ENCODE measurements around the gene USF1.
"Not testable (repeated sequence)": the region's sequence is repeated elsewhere in the genome, so short reads cannot be mapped to it uniquely, and the experiment has no call there.

Gene USF1

GRCh38 chr1:161017181-161017580, 28.6 kb downstream of the USF1 start:
- not testable (repeated sequence) for H3K4me2 ChIP-seq (ENCODE audit: low read length, poor library complexity, severe bottlenecking); H4K91ac ChIP-seq (ENCODE audit: low read length); H4K8ac ChIP-seq (ENCODE audit: low read length); H3K14ac ChIP-seq (ENCODE audit: low read length in 2 of 2); H2AFZ ChIP-seq (ENCODE audit: low read depth, low read length); H2BK12ac ChIP-seq (ENCODE audit: low read length in 2 of 2); DNase-seq; H2AK5ac ChIP-seq (ENCODE audit: low read length, severe bottlenecking); H3K18ac ChIP-seq (ENCODE audit: low read depth in 1 of 2, low read length in 2 of 2); H3K23ac ChIP-seq (ENCODE audit: low read length in 2 of 2); H2BK15ac ChIP-seq (ENCODE audit: low read depth, poor library complexity, severe bottlenecking); H3K4ac ChIP-seq (ENCODE audit: low read depth in 1 of 2, low read length in 2 of 2); H3K27ac ChIP-seq (ENCODE audit: low read length, poor library complexity, severe bottlenecking); H3K4me3 ChIP-seq (ENCODE audit: insufficient read depth in 1 of 2, low read depth in 1 of 2, low read length in 2 of 2); H2BK120ac ChIP-seq (ENCODE audit: low read depth, low read length); H3K9ac ChIP-seq (ENCODE audit: low read length); H3K9me3 ChIP-seq (ENCODE audit: control insufficient read depth, low read length); H2BK5ac ChIP-seq (ENCODE audit: low read depth, low read length, poor library complexity, severe bottlenecking); H3K36me3 ChIP-seq (ENCODE audit: control insufficient read depth in 1 of 2, insufficient read depth in 2 of 2, low read depth in 1 of 2, low read length in 2 of 2); H3K79me1 ChIP-seq (replicated peaks; ENCODE audit: low read length, poor library complexity, severe bottlenecking)
- WGBS: 63% methylated on average over 4 of the region's 7 CpGs
- Histone ChIP-seq H3K27me3 (ENCODE audit: control insufficient read depth in 1 of 2, insufficient read depth in 1 of 2, low read length in 2 of 2) (peaks cover 9 to 31% of the 10 kb centered on the region in 2 experiments), H3K4me1 (ENCODE audit: control insufficient read depth, insufficient read depth, low read depth, low read length) (peaks cover 13% of the 10 kb centered on the region)

GRCh38 chr1:161016683-161017082, 29.1 kb downstream of the USF1 start:
- not testable (repeated sequence) for H3K9me3 ChIP-seq (ENCODE audit: control insufficient read depth, low read length); H3K79me1 ChIP-seq (replicated peaks; ENCODE audit: low read length, poor library complexity, severe bottlenecking); H2BK5ac ChIP-seq (ENCODE audit: low read depth, low read length, poor library complexity, severe bottlenecking); H2AFZ ChIP-seq (ENCODE audit: low read depth, low read length); H3K4me2 ChIP-seq (ENCODE audit: low read length, poor library complexity, severe bottlenecking); H4K91ac ChIP-seq (ENCODE audit: low read length); H4K8ac ChIP-seq (ENCODE audit: low read length); H3K23ac ChIP-seq (ENCODE audit: low read length in 2 of 2); H3K27ac ChIP-seq (ENCODE audit: low read length, poor library complexity, severe bottlenecking); H2BK120ac ChIP-seq (ENCODE audit: low read depth, low read length); H2AK5ac ChIP-seq (ENCODE audit: low read length, severe bottlenecking); H3K14ac ChIP-seq (ENCODE audit: low read length in 2 of 2); H3K36me3 ChIP-seq (ENCODE audit: control insufficient read depth in 1 of 2, insufficient read depth in 2 of 2, low read depth in 1 of 2, low read length in 2 of 2); H2BK15ac ChIP-seq (ENCODE audit: low read depth, poor library complexity, severe bottlenecking); H3K9ac ChIP-seq (ENCODE audit: low read length); H2BK12ac ChIP-seq (ENCODE audit: low read length in 2 of 2); H3K18ac ChIP-seq (ENCODE audit: low read depth in 1 of 2, low read length in 2 of 2); H3K4me3 ChIP-seq (ENCODE audit: insufficient read depth in 1 of 2, low read depth in 1 of 2, low read length in 2 of 2); H3K4ac ChIP-seq (ENCODE audit: low read depth in 1 of 2, low read length in 2 of 2)
- H3K27me3 ChIP-seq (ENCODE audit: control insufficient read depth in 1 of 2, insufficient read depth in 1 of 2, low read length in 2 of 2): peaks cover 9 to 26% of the 10 kb centered on the region in 2 experiments
- H3K4me1 ChIP-seq (ENCODE audit: control insufficient read depth, insufficient read depth, low read depth, low read length): peaks cover 12% of the 10 kb centered on the region
- peak; percentile 37 for DNase-seq
- WGBS: 92% methylated on average over 1 of the region's 1 CpG

- Histone ChIP-seq H3K9me3 (ENCODE audit: control insufficient read depth, low read length) (no peaks in the 10 kb centered on the region), H3K27ac (ENCODE audit: low read length, poor library complexity, severe bottlenecking) (no peak overlapping the region), H3K79me1 (replicated peaks; ENCODE audit: low read length, poor library complexity, severe bottlenecking) (peaks cover 7% of the 10 kb centered on the region), H3K27me3 (ENCODE audit: control insufficient read depth in 1 of 2, insufficient read depth in 1 of 2, low read length in 2 of 2) (peaks cover 3 to 5% of the 10 kb centered on the region in 2 experiments), H2AK5ac (ENCODE audit: low read length, severe bottlenecking) (no peak overlapping the region), H2BK12ac (ENCODE audit: low read length in 2 of 2) (no peak overlapping the region), H2BK15ac (ENCODE audit: low read depth, poor library complexity, severe bottlenecking) (no peak overlapping the region), H3K4ac (ENCODE audit: low read depth in 1 of 2, low read length in 2 of 2) (peak overlapping the region in 1 of 2 experiments; percentile 2), H2BK5ac (ENCODE audit: low read depth, low read length, poor library complexity, severe bottlenecking) (no peak overlapping the region), H3K18ac (ENCODE audit: low read depth in 1 of 2, low read length in 2 of 2) (peak overlapping the region; percentile 31 to 57), H3K4me3 (ENCODE audit: insufficient read depth in 1 of 2, low read depth in 1 of 2, low read length in 2 of 2) (peak overlapping the region in 1 of 2 experiments; percentile 53), H3K23ac (ENCODE audit: low read length in 2 of 2) (no peak overlapping the region), H4K91ac (ENCODE audit: low read length) (peak overlapping the region; percentile 78), H3K14ac (ENCODE audit: low read length in 2 of 2) (peak overlapping the region in 1 of 2 experiments; percentile 0), H2AFZ (ENCODE audit: low read depth, low read length) (no peak overlapping the region), H3K4me2 (ENCODE audit: low read length, poor library complexity, severe bottlenecking) (no peak overlapping the region), H3K36me3 (ENCODE audit: control insufficient read depth in 1 of 2, insufficient read depth in 2 of 2, low read depth in 1 of 2, low read length in 2 of 2) (no peaks in the 10 kb centered on the region), H4K8ac (ENCODE audit: low read length) (peak overlapping the region; percentile 78), H3K4me1 (ENCODE audit: control insufficient read depth, insufficient read depth, low read depth, low read length) (peaks cover 5% of the 10 kb centered on the region), H3K9ac (ENCODE audit: low read length) (peak overlapping the region; percentile 26), H2BK120ac (ENCODE audit: low read depth, low read length) (peak overlapping the region; percentile 15)
- WGBS: 69% methylated on average over 14 of the region's 15 CpGs
- DNase-seq: peak; percentile 87
Measured at GRCh38 chr1:161013488-161014230, 32.1 kb downstream of the USF1 start.

GRCh38 chr1:161013131-161013487, 32.7 kb downstream of the USF1 start:
- H3K18ac ChIP-seq (ENCODE audit: low read depth in 1 of 2, low read length in 2 of 2): peak overlapping the region in 1 of 2 experiments; percentile 57
- H2BK5ac ChIP-seq (ENCODE audit: low read depth, low read length, poor library complexity, severe bottlenecking): no peak overlapping the region
- no peaks in the 10 kb centered on the region for H3K9me3 ChIP-seq (ENCODE audit: control insufficient read depth, low read length)
- no peak overlapping the region for H3K4me2 ChIP-seq (ENCODE audit: low read length, poor library complexity, severe bottlenecking)
- peaks cover 7% of the 10 kb centered on the region for H3K79me1 ChIP-seq (replicated peaks; ENCODE audit: low read length, poor library complexity, severe bottlenecking)
- no peak for DNase-seq
- H4K8ac ChIP-seq (ENCODE audit: low read length): peak overlapping the region; percentile 12
- no peak overlapping the region for H2AK5ac ChIP-seq (ENCODE audit: low read length, severe bottlenecking)
- peak overlapping the region; percentile 15 for H2BK120ac ChIP-seq (ENCODE audit: low read depth, low read length)
- no peak overlapping the region for H3K4ac ChIP-seq (ENCODE audit: low read depth in 1 of 2, low read length in 2 of 2)
- H3K4me3 ChIP-seq (ENCODE audit: insufficient read depth in 1 of 2, low read depth in 1 of 2, low read length in 2 of 2): peak overlapping the region in 1 of 2 experiments; percentile 53
- no peak overlapping the region for H3K27ac ChIP-seq (ENCODE audit: low read length, poor library complexity, severe bottlenecking)
- no peak overlapping the region for H2BK15ac ChIP-seq (ENCODE audit: low read depth, poor library complexity, severe bottlenecking)
- H3K23ac ChIP-seq (ENCODE audit: low read length in 2 of 2): no peak overlapping the region
- H2AFZ ChIP-seq (ENCODE audit: low read depth, low read length): no peak overlapping the region
- H3K14ac ChIP-seq (ENCODE audit: low read length in 2 of 2): no peak overlapping the region
- H3K9ac ChIP-seq (ENCODE audit: low read length): peak overlapping the region; percentile 26
- peaks cover 5% of the 10 kb centered on the region for H3K4me1 ChIP-seq (ENCODE audit: control insufficient read depth, insufficient read depth, low read depth, low read length)
- H4K91ac ChIP-seq (ENCODE audit: low read length): no peak overlapping the region
- H3K36me3 ChIP-seq (ENCODE audit: control insufficient read depth in 1 of 2, insufficient read depth in 2 of 2, low read depth in 1 of 2, low read length in 2 of 2): no peaks in the 10 kb centered on the region
- H2BK12ac ChIP-seq (ENCODE audit: low read length in 2 of 2): no peak overlapping the region
- H3K27me3 ChIP-seq (ENCODE audit: control insufficient read depth in 1 of 2, insufficient read depth in 1 of 2, low read length in 2 of 2): peaks cover 3 to 5% of the 10 kb centered on the region in 2 experiments
